B cell (primary cell): Measurements from ENCODE around the gene C6orf15.

ENCODE experiments used
- CTCF ChIP-seq: fragments of 200-600 bp; IDR thresholded peaks from one replicate; pipeline ENCODE4 v1.8.0; 2022; ENCODE audit warnings: antibody characterized with exemption, mild to moderate bottlenecking
- EZH2 ChIP-seq: IDR thresholded peaks from 2 replicates; pipeline ENCODE4 v1.6.1; 2012; ENCODE audit warnings: borderline replicate concordance, low read depth, mild to moderate bottlenecking, moderate library complexity, low read length; ENCODE audit not compliant: insufficient read depth, poor library complexity, severe bottlenecking

DNA sequence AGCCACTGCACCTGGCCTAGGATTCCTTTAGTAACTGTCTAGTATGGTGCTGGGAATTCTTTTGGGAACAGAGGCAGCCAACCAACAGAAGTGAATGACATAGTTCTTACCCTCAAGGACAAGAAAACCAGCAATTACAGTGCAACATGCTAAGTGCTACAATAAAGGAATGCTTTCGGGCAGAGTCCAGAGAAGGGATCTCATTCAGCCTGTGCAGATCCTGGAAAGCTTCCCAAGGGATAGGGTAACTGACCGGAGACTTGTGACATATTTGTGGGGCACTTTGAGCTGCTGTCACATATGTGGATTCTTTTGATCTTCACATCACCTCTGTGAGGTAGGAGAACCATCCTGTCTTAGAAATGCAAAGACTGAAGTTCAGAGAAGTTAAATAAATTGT, 46.8 kb downstream of the C6orf15 start:
- TF ChIP-seq CTCF (no peak), EZH2 (no peak)
